Measurements from ENCODE around the gene C19orf33. TPM values are rescaled to one million over a fixed set of nuclear protein-coding genes. Genes with fewer than 3 reads are reported as not detected.

C19orf33 gene
- total and polyA plus RNA-seq, 2 of the 8 experiments (the other 6 are each of a cell fraction or from before 2014, with no cell fraction given): 6.0 to 36.0 TPM

DNA sequence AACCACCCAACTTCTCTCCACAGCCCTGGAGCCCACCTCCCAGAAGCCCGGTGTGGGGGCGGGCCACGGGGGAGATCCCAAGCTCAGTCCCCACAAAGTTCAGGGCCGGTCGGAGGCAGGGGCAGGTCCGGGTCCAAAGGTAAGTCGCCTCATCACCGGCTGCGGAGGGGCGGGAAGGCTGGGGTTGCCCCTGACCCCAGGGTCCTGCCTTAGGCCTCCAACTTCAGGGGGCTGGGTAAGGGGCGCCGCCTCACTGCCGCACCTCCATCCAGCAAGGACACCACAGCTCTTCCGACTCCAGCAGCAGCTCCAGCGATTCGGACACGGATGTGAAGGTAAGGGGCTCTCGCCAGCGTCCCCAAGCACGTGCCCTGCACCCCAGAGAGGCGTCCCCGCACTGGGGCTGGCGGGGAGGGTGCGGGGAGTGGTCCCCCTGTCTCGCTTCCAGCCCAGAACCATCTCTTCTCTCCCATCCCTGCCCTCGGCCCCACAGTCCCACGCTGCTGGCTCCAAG, 358 bp downstream of the C19orf33 start:
- no peak overlapping the region for H2BK20ac ChIP-seq (ENCODE audit: low read length)
- no peak overlapping the region for H3K14ac ChIP-seq (ENCODE audit: insufficient read length)
- H3K23me2 ChIP-seq (ENCODE audit: low read depth, low read length): 0 out of 2 replicates have a peak, but pooled peaks cover 4% of the 10 kb centered on the region
- H3K56ac ChIP-seq (replicated peaks; ENCODE audit: insufficient read length, low read depth, low read length): no peak overlapping the region
- peak overlapping the region in 2 of 4 experiments; percentile 16 to 33; a peak in 3 of 7 replicates for H3K9ac ChIP-seq (replicated peaks in 1 of 4; ENCODE audit: extremely low read depth in 1 of 4, low read depth in 3 of 4, low read length in 3 of 4)
- H3K4me3 ChIP-seq (ENCODE audit: extremely low read depth in 1 of 4, insufficient read depth in 2 of 4, low read depth in 3 of 4, low read length in 4 of 4): peak overlapping the region; percentile 29 to 59 (median 50)
- TF ChIP-seq, protein P1, sequence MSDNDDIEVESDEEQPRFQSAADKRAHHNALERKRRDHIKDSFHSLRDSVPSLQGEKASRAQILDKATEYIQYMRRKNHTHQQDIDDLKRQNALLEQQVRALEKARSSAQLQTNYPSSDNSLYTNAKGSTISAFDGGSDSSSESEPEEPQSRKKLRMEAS (IDR thresholded peaks at IDR 0.05): peak; percentile 65
- TF ChIP-seq EP300 (IDR thresholded peaks at IDR 0.05; ENCODE audit: borderline replicate concordance in 1 of 2, low read depth in 2 of 2, low read length in 2 of 2): no peak
- TF ChIP-seq KDM4A (IDR thresholded peaks at IDR 0.05; ENCODE audit: low read depth, low read length, severe bottlenecking): peak; percentile 24
- TF ChIP-seq, protein P2, sequence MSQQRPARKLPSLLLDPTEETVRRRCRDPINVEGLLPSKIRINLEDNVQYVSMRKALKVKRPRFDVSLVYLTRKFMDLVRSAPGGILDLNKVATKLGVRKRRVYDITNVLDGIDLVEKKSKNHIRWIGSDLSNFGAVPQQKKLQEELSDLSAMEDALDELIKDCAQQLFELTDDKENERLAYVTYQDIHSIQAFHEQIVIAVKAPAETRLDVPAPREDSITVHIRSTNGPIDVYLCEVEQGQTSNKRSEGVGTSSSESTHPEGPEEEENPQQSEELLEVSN (IDR thresholded peaks at IDR 0.05): peak; percentile 58; the same call in 1 of the 2 replicates
- TF ChIP-seq SUZ12 (IDR thresholded peaks at IDR 0.05; ENCODE audit: low read length): 0 out of 2 replicates have a peak, but pooled peaks have one; percentile 30
- FAIRE-seq (no peak), DNase-seq (ENCODE audit: low read depth in 1 of 2, low spot score in 2 of 2) (peak in 1 of 2 experiments; percentile 64)
- H3K4ac ChIP-seq (replicated peaks; ENCODE audit: insufficient read length, low read depth, low read length): no peak overlapping the region
- peaks cover 4 to 10% of the 10 kb centered on the region in 2 experiments for H4K20me1 ChIP-seq (replicated peaks in 1 of 2; ENCODE audit: control insufficient read depth in 1 of 2, insufficient read depth in 2 of 2, low read length in 2 of 2)
- peak overlapping the region; percentile 90 for H2BK5ac ChIP-seq (ENCODE audit: low read depth, low read length)
- peak overlapping the region; percentile 34; the same call in 1 of the 2 replicates for H3K18ac ChIP-seq (ENCODE audit: extremely low read depth, low read length)
- no peaks in the 10 kb centered on the region; a peak in 2 of 7 replicates for H3K27me3 ChIP-seq (replicated peaks in 1 of 4; ENCODE audit: control insufficient read depth in 3 of 4, extremely low read depth in 1 of 4, insufficient read depth in 3 of 4, low read length in 3 of 4)
- POLR2A ChIA-PET (ENCODE audit: partially characterized antibody): interaction anchor here (0.6 to 5.0 kb wide), 19 partner anchors 10 to 96 kb away, joined by 3 to 34 read pairs (median 4); partner anchors contain the start of genes CATSPERG, GGN, KCNK6 and PPP1R14A
- peaks cover 0 to 18% (median 9%) of the 10 kb centered on the region in 4 experiments; a peak in 5 of 8 replicates for H3K36me3 ChIP-seq (ENCODE audit: control insufficient read depth in 2 of 4, insufficient read depth in 4 of 4, low read length in 3 of 4)
- CTCF ChIA-PET (ENCODE audit: partially characterized antibody): interaction anchor here (0.8 to 2.8 kb wide), 14 partner anchors 9 to 169 kb away, joined by 3 to 13 read pairs (median 4); partner anchors contain the start of genes CATSPERG and KCNK6
- H3K23ac ChIP-seq (ENCODE audit: insufficient read length): no peak overlapping the region
- no peaks in the 10 kb centered on the region for H3K9me3 ChIP-seq (ENCODE audit: insufficient read depth in 2 of 2, low read depth in 1 of 2, low read length in 1 of 2)
- 8% methylated on average over 23 of the region's 27 CpGs; no CpG with 5 or more reads in 1 of the 2 experiments for WGBS, 2 experiments (ENCODE audit: extremely low coverage in 1 of 2, insufficient coverage in 1 of 2, insufficient read length in 1 of 2, insufficient replicate concordance in 2 of 2, low coverage in 1 of 2, low lambda C conversion rate in 2 of 2, missing lambda C conversion rate in 1 of 2)
- H3K4me2 ChIP-seq (ENCODE audit: insufficient read depth in 1 of 2, low read depth in 2 of 2, low read length in 2 of 2): peak overlapping the region; percentile 82 to 90
- H2BK15ac ChIP-seq (ENCODE audit: low read length): no peak overlapping the region
- H4K91ac ChIP-seq (replicated peaks; ENCODE audit: insufficient read length, low read length): peak overlapping the region; percentile 68
- H3K4me1 ChIP-seq (replicated peaks in 1 of 4; ENCODE audit: control insufficient read depth in 3 of 4, insufficient read depth in 4 of 4, low read length in 3 of 4): peaks cover 2 to 14% (median 6%) of the 10 kb centered on the region in 4 experiments; a peak in 6 of 7 replicates
- H4K5ac ChIP-seq (ENCODE audit: insufficient read length, low read depth, low read length): no peak overlapping the region
- H2AFZ ChIP-seq (ENCODE audit: low read length): no peak overlapping the region; the same call in 1 of the 2 replicates
- no peak overlapping the region for H2AK5ac ChIP-seq (ENCODE audit: low read depth, low read length)
- H3K79me2 ChIP-seq (ENCODE audit: control insufficient read depth in 1 of 2, insufficient read depth in 2 of 2, low read length in 2 of 2): no peaks in the 10 kb centered on the region
- H2BK120ac ChIP-seq (replicated peaks; ENCODE audit: low read depth, low read length): no peak overlapping the region
- peak overlapping the region; percentile 81 for H4K8ac ChIP-seq (ENCODE audit: extremely low read depth, insufficient read depth, low read length)
- 0 out of 2 replicates have a peak overlapping the region, but pooled peaks have one; percentile 37 for H3K27ac ChIP-seq (ENCODE audit: low read depth, low read length)
- H2BK12ac ChIP-seq (ENCODE audit: low read depth, low read length): peak overlapping the region; percentile 77; the same call in 1 of the 2 replicates
- H3K79me1 ChIP-seq (ENCODE audit: low read depth, low read length): no peaks in the 10 kb centered on the region; the same call in 1 of the 2 replicates

Data from H1 (cell line).